Measurements from ENCODE around the gene UST. TPM values are rescaled to one million over a fixed set of nuclear protein-coding genes. Genes with fewer than 3 reads are reported as not detected.

The UST gene
- total and polyA plus RNA-seq, 2 experiments from 2014 or later: 8.0 to 11.7 TPM

- H3K9me2 ChIP-seq (replicated peaks; ENCODE audit: insufficient read depth): no peaks in the 10 kb centered on the region
- no peaks in the 10 kb centered on the region for H3K36me3 ChIP-seq (replicated peaks; ENCODE audit: insufficient read depth, low read depth)
- H3K4me3 ChIP-seq: no peak overlapping the region
- no peak overlapping the region for H3K4me2 ChIP-seq
- no peak overlapping the region for H2AFZ ChIP-seq
- no peaks in the 10 kb centered on the region for H3K27me3 ChIP-seq
- H3K79me2 ChIP-seq: peaks cover 43% of the 10 kb centered on the region
- no peak for DNase-seq (ENCODE audit: low spot score)
- WGBS (ENCODE audit: low lambda C conversion rate, missing lambda C conversion rate): 85% methylated on average over 3 of the region's 3 CpGs
- H3K9me3 ChIP-seq (ENCODE audit: low read depth): no peaks in the 10 kb centered on the region
- TF ChIP-seq EZH2phosphoT487 (IDR thresholded peaks at IDR 0.05; ENCODE audit: low read depth, severe bottlenecking, unreplicated experiment) (no peak), CTCF (IDR thresholded peaks at IDR 0.05; ENCODE audit: poor library complexity) (no peak), EZH2 (IDR thresholded peaks at IDR 0.05; ENCODE audit: borderline replicate concordance) (no peak)
- H4K20me1 ChIP-seq (ENCODE audit: insufficient read depth, poor library complexity, severe bottlenecking): peaks cover 8% of the 10 kb centered on the region
- H3K4me1 ChIP-seq (ENCODE audit: insufficient read depth): no peaks in the 10 kb centered on the region
- no peak overlapping the region for H3K27ac ChIP-seq
Measured at GRCh38 chr6:148771212-148771601, 24.4 kb downstream of the UST start.

- 96% methylated on average over 6 of the region's 6 CpGs for WGBS (ENCODE audit: low lambda C conversion rate, missing lambda C conversion rate)
- H3K9me3 ChIP-seq (ENCODE audit: low read depth): no peaks in the 10 kb centered on the region
- H2AFZ ChIP-seq: no peak overlapping the region
- H3K4me2 ChIP-seq: no peak overlapping the region
- no peaks in the 10 kb centered on the region for H3K27me3 ChIP-seq
- no peak overlapping the region for H3K27ac ChIP-seq
- no peaks in the 10 kb centered on the region for H3K4me1 ChIP-seq (ENCODE audit: insufficient read depth)
- TF ChIP-seq CTCF (IDR thresholded peaks at IDR 0.05; ENCODE audit: poor library complexity) (no peak), EZH2phosphoT487 (IDR thresholded peaks at IDR 0.05; ENCODE audit: low read depth, severe bottlenecking, unreplicated experiment) (no peak), EZH2 (IDR thresholded peaks at IDR 0.05; ENCODE audit: borderline replicate concordance) (no peak)
- H4K20me1 ChIP-seq (ENCODE audit: insufficient read depth, poor library complexity, severe bottlenecking): peaks cover 8% of the 10 kb centered on the region
- H3K79me2 ChIP-seq: peaks cover 36% of the 10 kb centered on the region
- DNase-seq (ENCODE audit: low spot score): no peak
- no peaks in the 10 kb centered on the region for H3K36me3 ChIP-seq (replicated peaks; ENCODE audit: insufficient read depth, low read depth)
- H3K9me2 ChIP-seq (replicated peaks; ENCODE audit: insufficient read depth): no peaks in the 10 kb centered on the region
- no peak overlapping the region for H3K4me3 ChIP-seq
Measured at GRCh38 chr6:148771896-148772554, 25.2 kb downstream of the UST start.

GRCh38 chr6:148775161-148775560 is 28.3 kb downstream of the UST start:
- Histone ChIP-seq H3K79me2 (peaks cover 32% of the 10 kb centered on the region), H3K27ac (no peak overlapping the region), H4K20me1 (ENCODE audit: insufficient read depth, poor library complexity, severe bottlenecking) (no peaks in the 10 kb centered on the region), H3K4me2 (no peak overlapping the region), H2AFZ (no peak overlapping the region), H3K4me3 (no peak overlapping the region), H3K4me1 (ENCODE audit: insufficient read depth) (no peaks in the 10 kb centered on the region), H3K36me3 (replicated peaks; ENCODE audit: insufficient read depth, low read depth) (no peaks in the 10 kb centered on the region), H3K9me3 (ENCODE audit: low read depth) (no peaks in the 10 kb centered on the region), H3K27me3 (no peaks in the 10 kb centered on the region), H3K9me2 (replicated peaks; ENCODE audit: insufficient read depth) (no peaks in the 10 kb centered on the region)
- TF ChIP-seq EZH2 (IDR thresholded peaks at IDR 0.05; ENCODE audit: borderline replicate concordance) (no peak), EZH2phosphoT487 (IDR thresholded peaks at IDR 0.05; ENCODE audit: low read depth, severe bottlenecking, unreplicated experiment) (no peak), CTCF (IDR thresholded peaks at IDR 0.05; ENCODE audit: poor library complexity) (no peak)
- no peak for DNase-seq (ENCODE audit: low spot score)
- WGBS (ENCODE audit: low lambda C conversion rate, missing lambda C conversion rate): 88% methylated on average over 6 of the region's 6 CpGs
